ENCODE measurements around the gene PSMD7. TPM values are rescaled to one million over a fixed set of nuclear protein-coding genes. Genes with fewer than 3 reads are reported as not detected.

Gene PSMD7
- total RNA-seq, 2 donors from 2014 or later = 20.1 to 32.4 TPM

- DNase-seq (no peak), ATAC-seq (no peak)
- intact Hi-C loops (cut with DNase I) = no loop called here
- no peaks in the 10 kb centered on the region for H3K9me3 ChIP-seq
- WGBS, 2 donors = 62 to 66% methylated on average over 2 of the region's 2 CpGs
- peaks cover 15% of the 10 kb centered on the region for H3K4me1 ChIP-seq
- H3K36me3 ChIP-seq (replicated peaks in 1 of 2; ENCODE audit: insufficient read depth in 1 of 2, low read depth in 2 of 2) = no peaks in the 10 kb centered on the region
- H3K4me3 ChIP-seq = no peak overlapping the region
- H3K27ac ChIP-seq = no peak overlapping the region
- TF ChIP-seq CTCF (IDR thresholded peaks at IDR 0.05) = no peak
- no peak for TF ChIP-seq POLR2A (IDR thresholded peaks at IDR 0.05)
- no peaks in the 10 kb centered on the region for H3K27me3 ChIP-seq
Measured at GRCh38 chr16:74271872-74272271, 24.7 kb upstream of the PSMD7 start.

GRCh38 chr16:74275031-74275636, 21.5 kb upstream of the PSMD7 start:
- ATAC-seq (peak; percentile 47), DNase-seq (no peak)
- TF ChIP-seq POLR2A (IDR thresholded peaks at IDR 0.05) (no peak), CTCF (IDR thresholded peaks at IDR 0.05) (peak; percentile 37 to 63 (median 54))
- WGBS, 2 donors = 5 to 8% methylated on average over 2 of the region's 2 CpGs
- peaks cover 15% of the 10 kb centered on the region for H3K4me1 ChIP-seq
- intact Hi-C loops (cut with DNase I) = no loop called here
- no peak overlapping the region for H3K27ac ChIP-seq
- H3K9me3 ChIP-seq = no peaks in the 10 kb centered on the region
- no peak overlapping the region for H3K4me3 ChIP-seq
- H3K27me3 ChIP-seq = no peaks in the 10 kb centered on the region
- H3K36me3 ChIP-seq (replicated peaks in 1 of 2; ENCODE audit: insufficient read depth in 1 of 2, low read depth in 2 of 2) = no peaks in the 10 kb centered on the region

- DNase-seq (no peak), ATAC-seq (no peak)
- Histone ChIP-seq H3K4me1 (peaks cover 15% of the 10 kb centered on the region), H3K9me3 (no peaks in the 10 kb centered on the region), H3K27ac (no peak overlapping the region), H3K4me3 (no peak overlapping the region), H3K36me3 (replicated peaks in 1 of 2; ENCODE audit: insufficient read depth in 1 of 2, low read depth in 2 of 2) (no peaks in the 10 kb centered on the region), H3K27me3 (no peaks in the 10 kb centered on the region)
- intact Hi-C loops (cut with DNase I) = no loop called here
- TF ChIP-seq CTCF (IDR thresholded peaks at IDR 0.05) = no peak
- TF ChIP-seq POLR2A (IDR thresholded peaks at IDR 0.05) = no peak
- 46 to 53% methylated on average over 7 of the region's 7 CpGs for WGBS, 2 donors
Measured at GRCh38 chr16:74275711-74276110, 20.9 kb upstream of the PSMD7 start.

- ATAC-seq (no peak), DNase-seq (no peak)
- Histone ChIP-seq H3K4me3 (no peak overlapping the region), H3K27ac (no peak overlapping the region), H3K36me3 (replicated peaks in 1 of 2; ENCODE audit: insufficient read depth in 1 of 2, low read depth in 2 of 2) (no peaks in the 10 kb centered on the region), H3K27me3 (no peaks in the 10 kb centered on the region), H3K9me3 (no peaks in the 10 kb centered on the region), H3K4me1 (peaks cover 15% of the 10 kb centered on the region)
- TF ChIP-seq POLR2A (IDR thresholded peaks at IDR 0.05) (no peak), CTCF (IDR thresholded peaks at IDR 0.05) (no peak)
- intact Hi-C loops (cut with DNase I) = no loop called here
- 49 to 63% methylated on average over 2 of the region's 2 CpGs for WGBS, 2 donors
Measured at GRCh38 chr16:74277974-74278373, 18.6 kb upstream of the PSMD7 start.

- Histone ChIP-seq H3K27me3 (no peaks in the 10 kb centered on the region), H3K4me3 (no peak overlapping the region), H3K9me3 (no peaks in the 10 kb centered on the region), H3K36me3 (replicated peaks in 1 of 2; ENCODE audit: insufficient read depth in 1 of 2, low read depth in 2 of 2) (no peaks in the 10 kb centered on the region), H3K27ac (no peak overlapping the region), H3K4me1 (peaks cover 13% of the 10 kb centered on the region)
- intact Hi-C loops (cut with DNase I) = no loop called here
- WGBS, 2 donors = 82 to 84% methylated on average over 3 of the region's 3 CpGs
- DNase-seq (no peak), ATAC-seq (no peak)
- TF ChIP-seq POLR2A (IDR thresholded peaks at IDR 0.05) = no peak
- no peak for TF ChIP-seq CTCF (IDR thresholded peaks at IDR 0.05)
Measured at GRCh38 chr16:74279266-74279665, 17.3 kb upstream of the PSMD7 start.
